ENCODE data around the gene ESR2. TPM values are rescaled to one million over a fixed set of nuclear protein-coding genes. Genes with fewer than 3 reads are reported as not detected.

ESR2 gene
- total and polyA plus RNA-seq, 8 donors: 0.21 to 3.0 (median 2.0) TPM

DNA sequence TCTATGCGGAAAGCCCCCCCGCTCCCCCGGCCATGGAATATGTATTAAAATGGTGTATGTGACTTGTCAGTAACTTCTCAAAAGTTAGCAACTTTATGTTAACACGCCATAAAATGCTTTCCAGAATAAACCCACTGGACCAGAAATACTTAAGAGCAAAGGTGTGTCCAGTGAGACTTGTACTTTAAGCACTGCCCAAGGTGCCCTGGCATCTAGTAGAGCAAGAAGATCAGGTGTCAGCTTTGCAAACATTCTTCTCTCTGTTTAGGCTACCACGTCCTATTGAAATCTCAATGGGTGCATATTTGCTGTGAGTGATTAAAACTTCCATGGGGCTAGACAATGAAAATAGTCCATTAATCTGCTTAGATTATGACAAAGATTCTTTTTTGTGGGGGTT, 201.2 kb downstream of the ESR2 start:
- Histone ChIP-seq H3K4me1 (no peaks in the 10 kb centered on the region), H3K4me3 (no peak overlapping the region), H3K9me3 (no peaks in the 10 kb centered on the region), H3K27me3 (no peaks in the 10 kb centered on the region), H3K27ac (no peak overlapping the region), H3K36me3 (peaks cover 0 to 19% of the 10 kb centered on the region in 2 donors)
- TF ChIP-seq, protein P1, sequence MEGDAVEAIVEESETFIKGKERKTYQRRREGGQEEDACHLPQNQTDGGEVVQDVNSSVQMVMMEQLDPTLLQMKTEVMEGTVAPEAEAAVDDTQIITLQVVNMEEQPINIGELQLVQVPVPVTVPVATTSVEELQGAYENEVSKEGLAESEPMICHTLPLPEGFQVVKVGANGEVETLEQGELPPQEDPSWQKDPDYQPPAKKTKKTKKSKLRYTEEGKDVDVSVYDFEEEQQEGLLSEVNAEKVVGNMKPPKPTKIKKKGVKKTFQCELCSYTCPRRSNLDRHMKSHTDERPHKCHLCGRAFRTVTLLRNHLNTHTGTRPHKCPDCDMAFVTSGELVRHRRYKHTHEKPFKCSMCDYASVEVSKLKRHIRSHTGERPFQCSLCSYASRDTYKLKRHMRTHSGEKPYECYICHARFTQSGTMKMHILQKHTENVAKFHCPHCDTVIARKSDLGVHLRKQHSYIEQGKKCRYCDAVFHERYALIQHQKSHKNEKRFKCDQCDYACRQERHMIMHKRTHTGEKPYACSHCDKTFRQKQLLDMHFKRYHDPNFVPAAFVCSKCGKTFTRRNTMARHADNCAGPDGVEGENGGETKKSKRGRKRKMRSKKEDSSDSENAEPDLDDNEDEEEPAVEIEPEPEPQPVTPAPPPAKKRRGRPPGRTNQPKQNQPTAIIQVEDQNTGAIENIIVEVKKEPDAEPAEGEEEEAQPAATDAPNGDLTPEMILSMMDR (IDR thresholded peaks at IDR 0.05): no peak
- DNase-seq (peak in 1 of 4 donors; percentile 41), ATAC-seq (peak; percentile 88)
- intact Hi-C loops (cut with DNase I): no loop called here

DNA sequence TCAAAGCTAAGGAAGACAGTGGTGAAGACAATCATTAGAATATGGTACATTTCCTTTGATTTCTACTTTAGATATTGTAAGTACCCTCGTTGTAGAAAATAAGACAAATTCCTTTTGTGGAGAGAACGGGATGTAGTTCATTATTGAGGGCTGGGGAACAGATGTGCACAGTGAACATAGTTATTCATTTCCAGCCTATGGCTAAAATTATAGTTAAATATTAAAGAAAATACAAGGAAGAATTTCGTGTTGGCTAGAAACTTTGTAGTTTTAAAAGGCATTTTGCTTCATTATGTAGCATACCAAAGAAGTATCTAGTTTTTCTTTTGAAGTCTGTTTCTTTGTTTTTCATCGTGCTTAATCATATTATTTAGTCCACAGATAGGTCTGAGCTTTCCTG, 201.8 kb downstream of the ESR2 start:
- H3K36me3 ChIP-seq: peaks cover 0 to 13% of the 10 kb centered on the region in 2 donors
- H3K4me1 ChIP-seq: no peaks in the 10 kb centered on the region
- DNase-seq: no peak
- TF ChIP-seq, protein P1 (IDR thresholded peaks at IDR 0.05): no peak
- H3K27ac ChIP-seq: no peak overlapping the region
- no peak for ATAC-seq
- intact Hi-C loops (cut with DNase I): no loop called here
- no peak overlapping the region for H3K4me3 ChIP-seq
- no peaks in the 10 kb centered on the region for H3K27me3 ChIP-seq
- no peaks in the 10 kb centered on the region for H3K9me3 ChIP-seq

DNA sequence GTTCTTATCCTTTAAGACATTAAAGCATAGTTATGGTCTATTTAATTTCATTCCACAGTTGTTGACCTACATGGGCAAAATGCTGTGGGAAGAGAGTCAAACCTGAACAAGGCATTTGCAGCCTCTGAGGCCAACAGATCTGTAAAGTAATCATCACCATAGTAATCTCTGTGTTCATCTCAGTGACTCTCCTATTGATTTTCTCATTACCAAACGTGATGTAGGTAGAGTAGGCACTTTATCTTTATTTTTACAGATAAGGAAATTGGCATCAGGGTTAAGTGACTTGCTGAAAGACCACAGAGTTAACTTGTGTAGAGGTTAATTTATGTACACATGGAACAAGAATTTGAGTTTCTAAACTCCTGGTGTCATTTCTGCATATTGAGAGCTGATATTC, 203.0 kb downstream of the ESR2 start:
- Histone ChIP-seq H3K4me1 (no peaks in the 10 kb centered on the region), H3K27ac (no peak overlapping the region), H3K4me3 (no peak overlapping the region), H3K9me3 (no peaks in the 10 kb centered on the region), H3K27me3 (no peaks in the 10 kb centered on the region), H3K36me3 (peaks cover 0 to 12% of the 10 kb centered on the region in 2 donors)
- ATAC-seq (no peak), DNase-seq (no peak)
- TF ChIP-seq, protein P1 (IDR thresholded peaks at IDR 0.05): no peak
- intact Hi-C loops (cut with DNase I): no loop called here

DNA sequence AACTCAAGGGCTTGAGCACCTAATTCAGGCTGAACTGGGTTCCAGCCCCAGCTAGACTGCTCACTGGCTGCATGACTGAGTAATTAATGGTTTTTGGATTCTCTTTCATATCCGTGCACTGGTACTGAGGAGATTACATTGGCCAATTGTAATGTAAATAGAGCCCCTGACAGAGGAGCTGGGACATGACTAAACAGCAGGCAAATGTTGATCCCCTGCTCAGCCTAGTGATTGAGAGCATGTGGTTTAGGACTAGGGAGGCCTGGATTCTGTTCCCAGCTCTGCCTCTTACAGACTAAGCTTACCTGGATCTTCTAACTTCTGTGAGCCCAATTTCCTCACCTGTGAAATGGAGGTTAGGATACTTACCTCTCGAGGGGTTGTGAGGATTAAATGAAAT, 204.3 kb downstream of the ESR2 start:
- no peaks in the 10 kb centered on the region for H3K9me3 ChIP-seq
- H3K36me3 ChIP-seq: peaks cover 0 to 13% of the 10 kb centered on the region in 2 donors
- ATAC-seq (no peak), DNase-seq (no peak)
- H3K27me3 ChIP-seq: no peaks in the 10 kb centered on the region
- H3K4me1 ChIP-seq: no peaks in the 10 kb centered on the region
- intact Hi-C loops (cut with DNase I): no loop called here
- H3K27ac ChIP-seq: no peak overlapping the region
- H3K4me3 ChIP-seq: no peak overlapping the region
- TF ChIP-seq, protein P1 (IDR thresholded peaks at IDR 0.05): no peak

DNA sequence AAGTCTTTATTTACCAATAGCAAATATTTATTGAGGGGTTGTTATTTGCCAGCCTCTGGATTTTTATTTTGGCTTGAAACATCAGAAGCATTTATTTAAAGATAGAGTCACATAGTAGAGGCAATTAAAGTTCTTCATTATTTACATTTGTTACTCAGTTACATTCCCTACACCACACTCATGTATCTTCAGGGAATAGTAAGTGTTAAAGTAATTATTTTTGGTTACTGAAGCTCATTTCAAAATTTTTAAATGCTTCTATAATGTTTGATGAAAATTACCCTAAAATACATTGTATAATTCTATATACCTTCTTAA, 205.6 kb downstream of the ESR2 start:
- ATAC-seq (no peak), DNase-seq (no peak)
- no peak overlapping the region for H3K27ac ChIP-seq
- H3K36me3 ChIP-seq: peaks cover 0 to 20% of the 10 kb centered on the region in 2 donors
- TF ChIP-seq, protein P1 (IDR thresholded peaks at IDR 0.05): no peak
- no peaks in the 10 kb centered on the region for H3K9me3 ChIP-seq
- intact Hi-C loops (cut with DNase I): no loop called here
- no peak overlapping the region for H3K4me3 ChIP-seq
- H3K27me3 ChIP-seq: no peaks in the 10 kb centered on the region
- no peaks in the 10 kb centered on the region for H3K4me1 ChIP-seq

All from left lung (tissue), 10 donors.